Mesenteric fat pad (tissue), 1 donor: ENCODE measurements around the gene MYL12A. TPM values are rescaled to one million over a fixed set of nuclear protein-coding genes. Genes with fewer than 3 reads are reported as not detected.
"Not testable (repeated sequence)": the region's sequence is repeated elsewhere in the genome, so short reads cannot be mapped to it uniquely, and the experiment has no call there.

Experiments
- DNase-seq: peaks from one replicate; pipeline ENCODE4 v3.0.0-alpha.2; 2020; ENCODE audit warnings: low spot score
- long read RNA-seq: library from polyadenylated mRNA; unstranded; transcript quantifications from one replicate; pipeline ENCODE4 v2.0.0, GENCODE V29; 2020
- total RNA-seq: library from RNA; stranded (reverse); fragmentation: NEBNext Ultra II Directional; extraction: Animal tissue kit (Norgen Biotek cat#: 25700); gene quantifications from one replicate; pipeline ENCODE4 v1.2.1, GENCODE V29; 2021
- donor health status: DM: yes; HTN: yes; CAD: no.

Gene MYL12A
- 460 TPM for total RNA-seq
- long read RNA-seq, transcript MYL12A-201 (4 exons, 1,229 nt): major isoform, 473 of 513 reads
- long read RNA-seq, transcript MYL12A-212 (1 exons, 738 nt): minor isoform, 19 of 513 reads
- long read RNA-seq, partial matches to known transcripts: 4 of 513 reads
- long read RNA-seq, other reads (novel, unspliced or antisense): 11 of 513 reads

DNA sequence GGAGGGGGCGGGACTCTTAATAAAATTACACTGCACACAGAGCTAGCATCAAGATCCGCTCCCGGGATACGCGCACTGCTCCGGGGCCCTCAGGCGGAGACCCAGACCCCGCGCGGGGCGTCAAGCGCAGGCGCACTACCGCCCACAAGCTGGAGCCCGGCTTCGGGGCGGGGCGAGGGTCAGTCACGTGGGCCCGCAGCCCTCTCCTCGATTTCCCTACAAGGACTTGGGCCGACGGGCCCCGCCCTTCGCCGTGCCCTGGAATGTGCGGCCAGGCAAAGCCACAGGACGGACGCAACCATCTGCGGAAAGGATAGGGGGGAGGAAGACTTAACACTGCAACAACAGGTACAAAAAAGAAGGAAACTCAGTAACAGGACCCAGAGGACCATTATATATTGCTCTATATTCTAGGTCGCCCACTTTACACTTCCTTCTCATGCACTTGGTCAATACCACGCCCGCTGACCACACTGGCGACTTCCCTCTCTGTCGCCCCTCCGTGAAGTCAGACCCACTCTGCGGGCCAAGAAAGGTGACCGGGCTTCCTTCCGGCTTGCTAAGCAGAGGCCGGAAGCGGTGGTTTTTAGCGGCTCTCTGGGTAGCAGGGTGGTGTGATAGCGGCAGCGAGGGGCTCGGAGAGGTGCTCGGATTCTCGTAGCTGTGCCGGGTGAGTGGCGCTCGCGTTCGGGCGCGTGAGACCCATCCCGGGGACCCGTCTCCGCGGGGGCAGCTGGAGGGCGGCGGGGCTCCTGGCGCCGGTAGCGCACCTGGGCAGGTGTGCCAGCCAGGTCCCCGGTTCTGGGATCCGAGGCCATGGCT, at the start of gene MYL12A:
Gene MYL12A, plus strand, starts transcription at position 562 of the 822 bp plus-strand sequence. CDS start 5,447 bp downstream, outside the sequence.
- DNase-seq: peak; percentile 99

- DNase-seq: not testable (repeated sequence)
These were observed 49.2 kb upstream of the MYL12A start for GRCh38 chr18:3198260-3198860.

DNA sequence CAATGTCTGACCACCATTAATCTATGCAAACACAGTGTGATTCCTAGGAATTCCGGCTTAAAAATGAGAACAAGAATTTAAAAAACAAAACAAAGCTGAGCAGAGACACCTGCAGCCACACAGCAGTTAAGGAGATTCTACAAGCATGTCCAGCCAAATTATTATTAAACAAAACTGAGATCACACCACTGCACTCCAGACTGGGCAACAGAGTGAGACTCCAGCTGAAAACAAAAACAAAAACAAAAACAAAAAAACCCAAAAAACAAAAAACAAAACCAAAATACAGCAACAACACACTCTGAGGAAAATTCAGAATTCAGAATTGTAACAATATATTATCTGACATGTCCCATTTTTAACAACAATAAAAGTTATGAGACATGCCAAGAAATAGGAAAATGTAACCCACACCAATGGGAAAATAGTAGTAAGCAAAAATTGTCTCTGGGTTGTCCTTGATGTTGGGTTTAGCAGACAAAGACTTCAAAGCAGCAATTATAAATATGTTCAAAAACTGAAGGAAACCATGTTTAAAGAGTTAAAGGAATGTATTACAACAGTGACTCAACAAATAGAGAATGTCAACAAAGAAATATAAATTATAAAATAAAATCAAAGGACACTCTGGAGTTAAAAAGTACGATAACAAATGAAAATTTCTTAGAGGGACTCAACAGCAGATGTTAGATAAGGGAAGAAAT, 47.5 kb upstream of the MYL12A start:
- DNase-seq: no peak

DNA sequence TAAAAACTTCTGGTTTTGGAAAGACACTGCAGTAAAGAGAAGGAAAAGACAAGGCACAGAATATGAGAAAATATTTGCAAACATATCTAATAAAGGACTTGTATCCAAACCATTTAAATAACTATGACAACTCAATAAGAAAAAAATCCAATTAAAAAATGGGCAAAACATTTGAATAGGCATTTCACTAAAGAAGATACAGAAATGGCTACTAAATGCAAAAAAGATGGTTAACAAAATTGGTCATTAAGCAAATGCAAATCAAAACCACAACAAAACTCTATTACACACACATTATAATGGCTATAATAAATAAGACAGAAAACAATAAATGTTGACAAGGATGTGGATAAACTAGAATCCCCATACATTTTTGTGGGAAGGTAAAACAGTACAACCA, 42.4 kb upstream of the MYL12A start:
- no peak for DNase-seq

DNA sequence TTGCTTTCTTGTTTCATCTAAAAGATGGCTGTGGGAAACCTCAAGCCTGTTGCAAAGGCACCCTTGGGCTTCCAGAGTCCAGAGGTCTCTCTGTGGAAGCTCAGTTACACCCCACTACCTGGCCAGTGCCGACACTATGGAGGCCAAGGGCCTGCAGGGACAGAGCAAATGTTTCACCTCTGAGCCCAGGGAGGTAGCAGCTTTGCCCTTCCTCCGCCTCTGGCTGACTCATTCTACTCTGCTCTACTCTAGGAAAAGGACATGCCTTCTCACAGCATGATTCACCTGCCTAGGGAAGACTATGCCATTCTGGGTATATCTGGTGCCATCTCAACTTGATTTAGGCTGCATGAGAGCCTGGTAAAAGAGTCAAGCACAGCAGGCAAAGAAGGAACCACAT, 40.0 kb upstream of the MYL12A start:
- DNase-seq: no peak

- no peak for DNase-seq
These were observed 37.6 kb upstream of the MYL12A start for GRCh38 chr18:3209859-3210569.

GRCh38 chr18:3211236-3211992, 36.2 kb upstream of the MYL12A start:
- no peak for DNase-seq

- no peak for DNase-seq
These were observed 34.9 kb upstream of the MYL12A start for GRCh38 chr18:3212657-3213056.

GRCh38 chr18:3213300-3214059, 34.1 kb upstream of the MYL12A start:
- DNase-seq: no peak

- no peak for DNase-seq
These were observed 32.6 kb upstream of the MYL12A start for GRCh38 chr18:3214855-3215637.

- no peak for DNase-seq
These were observed 30.6 kb upstream of the MYL12A start for GRCh38 chr18:3216987-3217386.

- DNase-seq: no peak
These were observed 29.5 kb upstream of the MYL12A start for GRCh38 chr18:3217948-3218647.

- no peak for DNase-seq
These were observed 28.8 kb upstream of the MYL12A start for GRCh38 chr18:3218819-3219218.

DNA sequence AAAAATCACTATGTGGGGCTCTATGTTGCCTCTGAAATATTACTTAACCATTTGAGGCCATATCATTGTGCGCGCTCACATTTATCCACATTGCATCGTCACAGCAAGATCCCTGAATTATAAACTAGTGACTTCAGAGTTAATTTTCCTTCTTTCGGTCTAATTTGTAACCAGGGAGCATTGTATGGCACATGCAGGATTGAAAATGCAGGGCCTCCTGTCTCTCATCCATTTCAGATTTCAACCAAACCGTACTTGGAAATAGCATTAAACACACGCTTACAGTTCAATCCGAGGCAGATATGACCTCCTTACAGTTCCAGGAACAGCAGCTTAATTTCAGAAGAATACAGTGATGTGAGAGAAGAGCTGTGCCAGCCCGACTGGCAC, 28.4 kb upstream of the MYL12A start:
- DNase-seq: no peak

GRCh38 chr18:3219631-3220335, 27.8 kb upstream of the MYL12A start, which contains the start of gene MYOM1:
MYOM1 (minus strand) TSS chr18:3219968; CDS start chr18:3215223, 4,745 bp downstream.
- no peak for DNase-seq

- DNase-seq: not testable (repeated sequence)
These were observed 26.7 kb upstream of the MYL12A start for GRCh38 chr18:3220868-3221267.

DNA sequence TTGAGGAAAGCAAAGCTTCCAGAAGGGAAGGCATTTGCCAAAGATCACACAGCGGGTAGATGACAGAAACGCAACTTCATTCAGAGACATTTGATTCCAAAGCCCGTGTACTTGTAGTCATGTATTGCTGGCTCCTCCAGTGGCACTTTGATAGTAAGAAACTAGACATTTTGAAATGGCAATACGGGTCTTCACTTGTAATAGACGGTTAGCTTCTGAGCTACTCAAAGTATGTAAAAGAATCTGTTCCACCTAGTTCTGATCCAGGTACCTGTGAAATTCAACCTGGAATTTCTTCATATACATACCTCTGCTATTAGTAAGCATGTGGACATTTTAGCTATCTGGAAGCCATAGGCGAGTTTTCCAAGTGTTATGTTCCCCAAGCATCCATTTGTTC, 26.1 kb upstream of the MYL12A start:
- no peak for DNase-seq
